Lower leg skin (tissue), 4 donors: Measurements from ENCODE around the gene SIGMAR1. TPM values are rescaled to one million over a fixed set of nuclear protein-coding genes. Genes with fewer than 3 reads are reported as not detected.

Experiments used
- DNase-seq, 2 donors: peaks; one replicate each; pipeline ENCODE4 v3.0.0-alpha.2; 2019; ENCODE audit warnings: low spot score in 2 of 2
- H3K4me3 ChIP-seq: fragments of 200-600 bp; sonication (generic); 2 replicates; pipeline ENCODE4 v1.5.1; 2017; ENCODE audit warnings: mild to moderate bottlenecking, low read depth; ENCODE audit not compliant: poor library complexity, severe bottlenecking
- CTCF ChIP-seq, 3 donors: fragments of 450-650 bp; IDR thresholded peaks; one replicate each; pipeline ENCODE4 v1.5.1; 2016; ENCODE audit warnings: antibody characterized with exemption in 3 of 3, mild to moderate bottlenecking in 3 of 3, moderate library complexity in 2 of 3
- POLR2A ChIP-seq, 2 donors: fragments of 450-650 bp; IDR thresholded peaks; one replicate each; pipeline ENCODE4 v1.6.1; 2016 to 2017; ENCODE audit warnings: antibody characterized with exemption in 2 of 2, mild to moderate bottlenecking in 1 of 2, moderate library complexity in 1 of 2
- WGBS, 2 donors: methylation state at CpG; one replicate each; pipeline ENCODE4 v1.1.5; 2018; 5-methylcytosine and 5-hydroxymethylcytosine counted together
- intact Hi-C: fragments of 100-400 bp; cut with DNase I; formaldehyde crosslinking; loops from one replicate; pipeline ENCODE4 v1.15.0; 2023; ENCODE audit warnings: low total_unique reads
- total RNA-seq, 4 donors: library from RNA; depleted of rRNA; stranded (reverse); fragments of >200 nt; gene quantifications; one replicate each; pipeline ENCODE4 v1.1.0, GENCODE V29; 2016

Gene SIGMAR1
- total RNA-seq, 4 donors from 2014 or later, result 99.1 to 130 (median 107) TPM

- WGBS, 2 donors, result 60 to 76% methylated on average over 2 of the region's 2 CpGs
- intact Hi-C loops, result no loop called here
Measured at GRCh38 chr9:34587271-34587670, 50.3 kb downstream of the SIGMAR1 start.

GRCh38 chr9:34585946-34586669 is 51.5 kb downstream of the SIGMAR1 start:
- intact Hi-C loops, result no loop called here
- H3K4me3 ChIP-seq, result no peak overlapping the region
- 50 to 51% methylated on average over 8 to 9 of the region's 11 CpGs for WGBS, 2 donors
- DNase-seq, result no peak
- TF ChIP-seq CTCF (IDR thresholded peaks at IDR 0.05), result no peak
- TF ChIP-seq POLR2A (IDR thresholded peaks at IDR 0.05), result no peak

More at GRCh38 chr9:34587271-34587670, 50.3 kb downstream of the SIGMAR1 start:
- TF ChIP-seq POLR2A (IDR thresholded peaks at IDR 0.05) (no peak), CTCF (IDR thresholded peaks at IDR 0.05) (no peak)
- H3K4me3 ChIP-seq, result no peak overlapping the region
- DNase-seq, result no peak

- intact Hi-C loops, result no loop called here
Measured at GRCh38 chr9:34584970-34585369, 52.6 kb downstream of the SIGMAR1 start.

More at GRCh38 chr9:34584970-34585369, 52.6 kb downstream of the SIGMAR1 start:
- no peak for DNase-seq
- TF ChIP-seq CTCF (IDR thresholded peaks at IDR 0.05) (no peak), POLR2A (IDR thresholded peaks at IDR 0.05) (no peak)
- H3K4me3 ChIP-seq, result no peak overlapping the region
- 56 to 76% methylated on average over 5 of the region's 5 CpGs for WGBS, 2 donors

Other genes starting within 250 kb of the SIGMAR1 start
- 10 to 100 TPM; 12.6 to 19.7 (median 13.5) TPM for gene FAM219A, start 179.2 kb downstream of the SIGMAR1 start, total RNA-seq
- gene DNAI1, start 179.0 kb downstream of the SIGMAR1 start, total RNA-seq, result not detected
- gene ENHO, start 114.8 kb downstream of the SIGMAR1 start, total RNA-seq, result 1 to 10 TPM in 2 of 4 donors, under 1 TPM in 1, not detected in 1; 0.91 to 7.6 (median 2.6) TPM
- gene CNTFR, start 48.1 kb downstream of the SIGMAR1 start, total RNA-seq, result 10 to 100 TPM in 1 of 4 donors, 1 to 10 TPM in 3; 2.5 to 13.4 (median 3.9) TPM
- gene RPP25L, start 25.7 kb downstream of the SIGMAR1 start, total RNA-seq, result 10 to 100 TPM; 17.0 to 39.0 (median 26.6) TPM
- 100 to 1,000 TPM in 3 of 4 donors, 10 to 100 TPM in 1; 80.8 to 166 (median 127) TPM for gene DCTN3, start 17.3 kb downstream of the SIGMAR1 start, total RNA-seq
- gene ARID3C, start 8.7 kb downstream of the SIGMAR1 start, total RNA-seq, result under 1 TPM in 2 of 4 donors, not detected in 2; 0.23 to 0.34 TPM
- 10 to 100 TPM; 41.2 to 84.9 (median 55.5) TPM for gene GALT, start 8.9 kb upstream of the SIGMAR1 start, total RNA-seq
- 10 to 100 TPM; 27.7 to 37.7 (median 29.9) TPM for gene IL11RA, start 14.4 kb upstream of the SIGMAR1 start, total RNA-seq
- 100 to 1,000 TPM; 199 to 301 (median 241) TPM for gene CCL27, start 24.9 kb upstream of the SIGMAR1 start, total RNA-seq
- gene CCL19, start 53.5 kb upstream of the SIGMAR1 start, total RNA-seq, result 1 to 10 TPM in 1 of 4 donors, not detected in 3; 3.6 TPM
- gene CCL21, start 72.3 kb upstream of the SIGMAR1 start, total RNA-seq, result 10 to 100 TPM in 2 of 4 donors, 1 to 10 TPM in 2; 2.3 to 13.6 (median 8.3) TPM